ENCODE measurements around the gene AKR1E2. TPM values are rescaled to one million over a fixed set of nuclear protein-coding genes. Genes with fewer than 3 reads are reported as not detected.

AKR1E2 gene
- total and polyA plus RNA-seq, 2 donors (not counting 3 experiments of a cell fraction or from before 2014, with no cell fraction given): 4.0 to 8.2 TPM

- intact Hi-C loops (cut with micrococcal nuclease): no loop called here
- H3K4me1 ChIP-seq (ENCODE audit: control insufficient read depth, extremely low read depth, insufficient read depth, low read length): peaks cover 4% of the 10 kb centered on the region
These were observed 6.3 kb upstream of the AKR1E2 start for GRCh38 chr10:4819707-4820106.

More at GRCh38 chr10:4819707-4820106, 6.3 kb upstream of the AKR1E2 start:
- no peak overlapping the region for H2AFZ ChIP-seq (ENCODE audit: low read depth, low read length)
- no TSS peak for BruUV-seq (replicated peaks)
- TF ChIP-seq JUN (IDR thresholded peaks at IDR 0.05; ENCODE audit: borderline replicate concordance, insufficient read depth, insufficient read length, low read depth) (no peak), FOS (IDR thresholded peaks at IDR 0.05; ENCODE audit: borderline replicate concordance, insufficient read depth, low read length) (no peak), GATA2 (IDR thresholded peaks at IDR 0.05; ENCODE audit: insufficient read depth, insufficient read length, low read depth, low read length) (no peak), POLR2AphosphoS5 (IDR thresholded peaks at IDR 0.05; ENCODE audit: insufficient read depth, low read depth, low read length) (no peak), MAX (IDR thresholded peaks at IDR 0.05; ENCODE audit: insufficient read depth, insufficient read length) (no peak), MYC (IDR thresholded peaks at IDR 0.05; ENCODE audit: low read depth, low read length) (no peak), POLR2A (IDR thresholded peaks at IDR 0.05; ENCODE audit: low read depth, low read length) (no peak), EZH2 (IDR thresholded peaks at IDR 0.05; ENCODE audit: borderline replicate concordance, low read depth, low read length, severe bottlenecking) (no peak), CTCF (IDR thresholded peaks at IDR 0.05; ENCODE audit: extremely low read depth in 1 of 2, insufficient read depth in 1 of 2, low read depth in 1 of 2, low read length in 2 of 2) (no peak)
- no peaks in the 10 kb centered on the region for H3K9me3 ChIP-seq (replicated peaks; ENCODE audit: control insufficient read depth, insufficient read depth, low read length)
- CTCF ChIA-PET: interaction anchor here (0.9 to 1.3 kb wide), 2 partner anchors 30 to 564 kb away, joined by 3 read pairs; no protein-coding TSS in a partner anchor
- no peaks in the 10 kb centered on the region for H3K79me2 ChIP-seq (ENCODE audit: control insufficient read depth, insufficient read depth, low read length)
- POLR2A ChIA-PET: no interaction called here
- DNase-seq (ENCODE audit: low read depth, low spot score) (no peak), FAIRE-seq (no peak)
- peaks cover 0 to 4% of the 10 kb centered on the region in 2 experiments for H3K27me3 ChIP-seq (ENCODE audit: control insufficient read depth in 2 of 2, insufficient read depth in 2 of 2, low read length in 2 of 2)
- H4K20me1 ChIP-seq (replicated peaks; ENCODE audit: control insufficient read depth, extremely low read depth, insufficient read depth, low read length): no peaks in the 10 kb centered on the region
- no peaks in the 10 kb centered on the region for H3K9me1 ChIP-seq (replicated peaks; ENCODE audit: control insufficient read depth, extremely low read depth, insufficient read depth, low read length)
- no peak overlapping the region for H3K27ac ChIP-seq (ENCODE audit: insufficient read depth, low read depth, low read length)
- dilution Hi-C loops (cut with MboI; ENCODE audit: extremely low pct_ligation_motif_present, low sequenced_read_pairs): no loop called here
- H3K4me2 ChIP-seq (ENCODE audit: insufficient read depth, low read length): no peak overlapping the region
- no peak overlapping the region for H3K9ac ChIP-seq (replicated peaks; ENCODE audit: extremely low read depth, insufficient read depth, low read length)
- no peak overlapping the region for H3K4me3 ChIP-seq (replicated peaks in 1 of 3; ENCODE audit: insufficient read depth in 1 of 3, low read depth in 1 of 3, low read length in 3 of 3)
- no peaks in the 10 kb centered on the region for H3K36me3 ChIP-seq (ENCODE audit: control insufficient read depth in 2 of 2, extremely low read depth in 1 of 2, insufficient read depth in 2 of 2, low read length in 2 of 2)
